Endodermal cell (in vitro differentiated cells): ENCODE data around the gene CASZ1. TPM values are rescaled to one million over a fixed set of nuclear protein-coding genes. Genes with fewer than 3 reads are reported as not detected.

Experiments
- DNase-seq: peaks from one replicate; pipeline ENCODE4 v3.0.0-alpha.2; 2017
- H3K27ac ChIP-seq: 2 replicates; pipeline ENCODE4 v1.5.1; 2013; ENCODE audit warnings: mild to moderate bottlenecking, low read depth, low read length, moderate library complexity
- H3K27me3 ChIP-seq: 2 replicates; pipeline ENCODE4 v1.6.1; 2013; ENCODE audit warnings: mild to moderate bottlenecking, low read length, moderate library complexity; ENCODE audit not compliant: insufficient read depth, control insufficient read depth, poor library complexity, severe bottlenecking
- H3K36me3 ChIP-seq: 2 replicates; pipeline ENCODE4 v1.7.0; 2013; ENCODE audit warnings: mild to moderate bottlenecking, low read length, moderate library complexity; ENCODE audit not compliant: control insufficient read depth, insufficient read depth
- H3K4me1 ChIP-seq: one replicate; pipeline ENCODE4 v1.7.0; 2013; ENCODE audit warnings: low read length; ENCODE audit not compliant: control insufficient read depth, insufficient read depth
- H3K4me3 ChIP-seq: 2 replicates; pipeline ENCODE4 v1.5.1; 2013; ENCODE audit warnings: mild to moderate bottlenecking, low read length, moderate library complexity
- H3K9ac ChIP-seq: 2 replicates; pipeline ENCODE4 v1.6.1; 2013; ENCODE audit warnings: mild to moderate bottlenecking, low read length, moderate library complexity; ENCODE audit not compliant: poor library complexity, severe bottlenecking; ENCODE audit errors: extremely low read depth
- H3K9me3 ChIP-seq: 2 replicates; pipeline ENCODE4 v1.6.1; 2013; ENCODE audit warnings: mild to moderate bottlenecking, low read length, moderate library complexity; ENCODE audit not compliant: control insufficient read depth
- H3K27ac Mint-ChIP-seq: 2 replicates; pipeline ENCODE4 v1.8.0; 2020; ENCODE audit warnings: mixed read lengths
- H3K27me3 Mint-ChIP-seq: 2 replicates; pipeline ENCODE4 v1.8.0; 2021; ENCODE audit warnings: mild to moderate bottlenecking, mixed read lengths; ENCODE audit not compliant: insufficient read depth
- H3K36me3 Mint-ChIP-seq: 2 replicates; pipeline ENCODE4 v1.8.0; 2020; ENCODE audit warnings: low read depth, mixed read lengths
- H3K4me1 Mint-ChIP-seq: 2 replicates; pipeline ENCODE4 v1.8.0; 2020; ENCODE audit warnings: mixed read lengths
- H3K4me3 Mint-ChIP-seq: 2 replicates; pipeline ENCODE4 v1.8.0; 2020; ENCODE audit warnings: mild to moderate bottlenecking, moderate library complexity, mixed read lengths
- H3K9me3 Mint-ChIP-seq: 2 replicates; pipeline ENCODE4 v1.8.0; 2020; ENCODE audit warnings: mild to moderate bottlenecking, mixed read lengths
- CTCF ChIP-seq: fragments of 200-600 bp; sonication (generic); conservative IDR thresholded peaks from 2 replicates; pipeline ENCODE4 v1.5.0; 2021; ENCODE audit warnings: antibody characterized with exemption, mild to moderate bottlenecking
- WGBS, 2 experiments: methylation state at CpG; one replicate each; pipeline versions ENCODE4 v1.1.5 to v1.1.7; 2013; ENCODE audit warnings: missing lambda C conversion rate in 2 of 2, mixed read lengths in 1 of 2; ENCODE audit not compliant: insufficient coverage in 1 of 2, insufficient read length in 1 of 2; 5-methylcytosine and 5-hydroxymethylcytosine counted together
- total RNA-seq, 2 donors: library from RNA; stranded (reverse); fragmentation: NEBNext Ultra II Directional in 1 of 2; extraction: Animal tissue kit (Norgen Biotek cat#: 25700) in 1 of 2; gene quantifications; 2 replicates in 1 of 2; 3 replicates in 1 of 2; pipeline ENCODE4 v1.2.1, GENCODE V29; 2021

The CASZ1 gene
- total RNA-seq, 2 donors from 2014 or later, result 3.5 to 5.9 TPM

DNA sequence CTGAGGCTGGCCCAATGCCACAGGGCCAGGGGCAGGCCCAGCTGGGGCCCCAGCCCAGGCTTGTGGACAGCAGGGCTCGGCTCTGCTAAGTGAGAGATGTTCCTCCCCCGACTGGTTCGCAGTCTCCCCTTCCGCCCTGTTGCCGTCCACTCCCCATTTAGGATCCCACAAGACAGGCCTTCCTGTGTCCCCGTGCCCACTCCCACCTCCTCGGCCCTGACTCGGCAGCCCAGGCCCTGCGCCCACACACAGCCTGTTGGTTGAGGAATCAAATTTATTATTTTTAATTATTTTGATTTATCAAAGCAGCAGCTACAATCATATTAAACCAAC lies 78.4 kb downstream of the CASZ1 start:
- TF ChIP-seq CTCF, result no peak
- no peak overlapping the region for H3K4me3 Mint-ChIP-seq
- no peaks in the 10 kb centered on the region for H3K4me1 ChIP-seq
- H3K9me3 Mint-ChIP-seq, result no peaks in the 10 kb centered on the region
- no peak overlapping the region for H3K27ac Mint-ChIP-seq
- H3K27me3 Mint-ChIP-seq, result peaks cover 2% of the 10 kb centered on the region
- H3K9me3 ChIP-seq, result no peaks in the 10 kb centered on the region
- H3K27ac ChIP-seq, result no peak overlapping the region
- no peak overlapping the region for H3K4me3 ChIP-seq
- DNase-seq, result no peak
- peaks cover 12% of the 10 kb centered on the region for H3K4me1 Mint-ChIP-seq
- no peaks in the 10 kb centered on the region for H3K27me3 ChIP-seq
- H3K36me3 ChIP-seq, result no peaks in the 10 kb centered on the region
- 88 to 91% methylated on average over 2 to 8 of the region's 9 CpGs for WGBS, 2 experiments
- no peak overlapping the region for H3K9ac ChIP-seq
- no peaks in the 10 kb centered on the region for H3K36me3 Mint-ChIP-seq

DNA sequence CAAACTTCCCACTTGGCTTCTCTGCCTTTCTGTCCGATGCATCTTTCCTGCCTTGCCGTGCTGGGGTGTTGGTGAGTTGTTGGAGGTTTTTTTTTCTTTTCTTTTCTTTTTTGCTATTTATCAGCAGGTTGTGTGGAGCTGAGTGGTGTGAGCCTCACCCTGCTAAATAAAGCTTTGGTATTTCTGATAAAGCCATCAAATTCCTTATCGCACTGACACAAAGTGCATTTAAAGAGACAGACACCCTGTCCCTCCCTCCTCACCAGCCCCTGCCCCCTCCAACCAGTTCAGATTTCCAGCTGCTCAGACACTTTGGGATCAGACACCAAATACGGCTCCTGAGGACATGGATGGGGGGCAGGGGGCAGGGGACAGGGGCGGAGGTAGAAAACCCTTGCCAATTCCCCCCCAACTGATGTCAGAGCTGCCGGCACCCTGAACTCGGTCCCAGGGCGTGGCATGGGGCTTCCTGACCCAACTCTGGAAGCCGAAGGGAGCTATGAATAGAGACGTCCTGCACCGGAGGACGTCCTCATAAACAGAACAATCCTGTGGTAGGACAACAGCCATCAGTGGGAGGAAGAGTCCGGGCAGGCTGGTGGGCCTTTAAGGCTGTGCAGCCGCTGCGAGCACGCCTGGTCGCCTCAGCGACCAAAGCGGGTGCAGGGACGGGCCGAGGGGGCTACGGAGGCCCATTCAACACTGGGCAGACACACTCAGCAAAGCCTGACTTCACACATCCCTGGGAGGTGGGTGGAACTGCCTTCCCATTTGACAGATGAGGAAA lies 79.0 kb downstream of the CASZ1 start:
- Histone ChIP-seq H3K4me3 (no peak overlapping the region), H3K27me3 (no peaks in the 10 kb centered on the region), H3K9me3 (no peaks in the 10 kb centered on the region), H3K9ac (no peak overlapping the region), H3K27ac (no peak overlapping the region), H3K4me1 (no peaks in the 10 kb centered on the region), H3K36me3 (no peaks in the 10 kb centered on the region)
- no peak for DNase-seq
- no peaks in the 10 kb centered on the region for H3K9me3 Mint-ChIP-seq
- peaks cover 2% of the 10 kb centered on the region for H3K27me3 Mint-ChIP-seq
- TF ChIP-seq CTCF, result no peak
- H3K27ac Mint-ChIP-seq, result no peak overlapping the region
- no peaks in the 10 kb centered on the region for H3K36me3 Mint-ChIP-seq
- H3K4me1 Mint-ChIP-seq, result peaks cover 12% of the 10 kb centered on the region
- H3K4me3 Mint-ChIP-seq, result no peak overlapping the region
- WGBS, 2 experiments, result 79 to 84% methylated on average over 17 to 22 of the region's 22 CpGs

DNA sequence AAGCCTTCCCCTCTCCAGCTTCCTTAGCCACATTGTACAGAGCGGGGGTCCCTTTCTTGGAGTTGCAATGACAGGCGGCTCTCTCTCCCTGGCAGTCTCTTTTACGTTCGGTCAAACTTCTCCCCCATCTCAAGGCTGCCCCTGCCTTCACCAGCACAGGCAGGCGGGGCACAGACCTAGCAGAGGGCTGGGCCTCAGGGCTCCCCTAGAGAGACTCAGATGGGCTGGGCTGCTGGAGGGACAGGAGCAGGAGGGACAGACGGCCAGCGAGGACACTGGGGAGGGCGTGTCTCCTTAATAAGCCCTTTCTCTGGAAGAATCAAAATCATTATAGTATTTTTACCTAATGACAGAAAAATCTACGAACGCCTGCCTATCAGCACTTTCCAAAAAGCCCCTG lies 79.6 kb downstream of the CASZ1 start:
- Mint-ChIP-seq H3K4me1 (peaks cover 12% of the 10 kb centered on the region), H3K9me3 (no peaks in the 10 kb centered on the region), H3K4me3 (no peak overlapping the region), H3K36me3 (no peaks in the 10 kb centered on the region), H3K27ac (no peak overlapping the region), H3K27me3 (peaks cover 2% of the 10 kb centered on the region)
- H3K9me3 ChIP-seq, result no peaks in the 10 kb centered on the region
- H3K27me3 ChIP-seq, result no peaks in the 10 kb centered on the region
- WGBS, 2 experiments, result 76% methylated on average over 10 of the region's 10 CpGs; no CpG with 5 or more reads in 1 of the 2 experiments
- TF ChIP-seq CTCF, result no peak
- no peak overlapping the region for H3K9ac ChIP-seq
- H3K27ac ChIP-seq, result no peak overlapping the region
- DNase-seq, result no peak
- H3K4me1 ChIP-seq, result no peaks in the 10 kb centered on the region
- H3K36me3 ChIP-seq, result no peaks in the 10 kb centered on the region
- no peak overlapping the region for H3K4me3 ChIP-seq
